Astrocyte (in vitro differentiated cells and primary cell): ENCODE results near the gene IFITM5. TPM values are rescaled to one million over a fixed set of nuclear protein-coding genes. Genes with fewer than 3 reads are reported as not detected.

Experiments
- total RNA-seq: library from RNA; stranded (reverse); gene quantifications from 2 replicates; pipeline ENCODE4 v1.2.1, GENCODE V29; 2021

Gene IFITM5
- total RNA-seq, 1 donor from 2014 or later = not detected

Other genes with a start within 250 kb of the IFITM5 start
- gene SCGB1C1, start 106.4 kb downstream of the IFITM5 start, total RNA-seq = not detected in 2 replicates
- gene BET1L, start 92.1 kb downstream of the IFITM5 start, total RNA-seq = 73.2 and 81.6 TPM in 2 replicates
- 157 TPM in 2 replicates for gene RIC8A, start 91.8 kb downstream of the IFITM5 start, total RNA-seq
- gene SIRT3, start 63.2 kb downstream of the IFITM5 start, total RNA-seq = 10.9 and 12.0 TPM in 2 replicates
- gene PSMD13, start 62.5 kb downstream of the IFITM5 start, total RNA-seq = 131 and 137 TPM in 2 replicates
- gene NLRP6, start 21.1 kb downstream of the IFITM5 start, total RNA-seq = not detected in 2 replicates
- gene PGGHG, start 10.4 kb downstream of the IFITM5 start, total RNA-seq = 22.9 and 25.1 TPM in 2 replicates
- gene IFITM2, start 8.3 kb upstream of the IFITM5 start, total RNA-seq = 474 and 575 TPM in 2 replicates
- gene IFITM1, start 14.5 kb upstream of the IFITM5 start, total RNA-seq = 526 and 631 TPM in 2 replicates
- 642 and 757 TPM in 2 replicates for gene IFITM3, start 21.3 kb upstream of the IFITM5 start, total RNA-seq
- gene B4GALNT4, start 70.0 kb upstream of the IFITM5 start, total RNA-seq = 64.6 and 68.5 TPM in 2 replicates
- 1.1 and 2.1 TPM in 2 replicates for gene PKP3, start 94.7 kb upstream of the IFITM5 start, total RNA-seq
- 6.2 and 7.2 TPM in 2 replicates for gene SIGIRR, start 115.5 kb upstream of the IFITM5 start, total RNA-seq
- 0.82 and 1.9 TPM in 2 replicates for gene ANO9, start 142.5 kb upstream of the IFITM5 start, total RNA-seq
- gene PTDSS2, start 150.8 kb upstream of the IFITM5 start, total RNA-seq = 40.3 and 47.3 TPM in 2 replicates
- gene RNH1, start 207.7 kb upstream of the IFITM5 start, total RNA-seq = 117 and 130 TPM in 2 replicates
- 78.5 and 84.2 TPM in 2 replicates for gene HRAS, start 236.1 kb upstream of the IFITM5 start, total RNA-seq
- gene LRRC56, start 238.0 kb upstream of the IFITM5 start, total RNA-seq = 0.82 and 1.8 TPM in 2 replicates